Activated CD4-positive, alpha-beta T cell treated with anti-CD3 and anti-CD28 coated beads, Interleukin-2, amount 10 ng/mL, durations not matched to agents 7 days and 5 days (primary cell): ENCODE data around the gene ST6GALNAC3. TPM values are rescaled to one million over a fixed set of nuclear protein-coding genes. Genes with fewer than 3 reads are reported as not detected.
"Not testable (repeated sequence)": the region's sequence is repeated elsewhere in the genome, so short reads cannot be mapped to it uniquely, and the experiment has no call there.

Source experiments
- CTCF ChIA-PET: fragments of 350-600 bp; sonication (Branson Sonifier 250); formaldehyde crosslinking; loops from one replicate; lab custom pipeline; 2021; ENCODE audit warnings: antibody characterized with exemption; lab: Charles Lee
- POLR2A ChIA-PET: fragments of 350-600 bp; sonication (Branson Sonifier 250); formaldehyde crosslinking; loops from one replicate; lab custom pipeline; 2021; ENCODE audit warnings: antibody characterized with exemption; lab: Charles Lee
- DNase-seq: peaks from one replicate; pipeline ENCODE4 v3.0.0-alpha.2; 2020
- H3K27ac Mint-ChIP-seq: one replicate; pipeline ENCODE4 v1.8.0; 2021; ENCODE audit warnings: mild to moderate bottlenecking, moderate library complexity, mixed read lengths
- H3K27me3 Mint-ChIP-seq: one replicate; pipeline ENCODE4 v1.8.0; 2021; ENCODE audit warnings: mixed read lengths
- H3K36me3 Mint-ChIP-seq: one replicate; pipeline ENCODE4 v1.8.0; 2021; ENCODE audit warnings: low read depth, mixed read lengths
- H3K4me1 Mint-ChIP-seq: one replicate; pipeline ENCODE4 v1.8.0; 2021; ENCODE audit warnings: mixed read lengths
- H3K4me3 Mint-ChIP-seq: one replicate; pipeline ENCODE4 v1.8.0; 2021; ENCODE audit warnings: mild to moderate bottlenecking, moderate library complexity, mixed read lengths
- H3K9me3 Mint-ChIP-seq: one replicate; pipeline ENCODE4 v1.8.0; 2021; ENCODE audit warnings: mixed read lengths
- total RNA-seq, 2 experiments: library from RNA; stranded (reverse); gene quantifications; one replicate each; pipeline ENCODE4 v1.2.3, GENCODE V29; 2021

Gene ST6GALNAC3
- total RNA-seq, 2 experiments from 2014 or later, result 0.02 to 0.25 TPM

DNA sequence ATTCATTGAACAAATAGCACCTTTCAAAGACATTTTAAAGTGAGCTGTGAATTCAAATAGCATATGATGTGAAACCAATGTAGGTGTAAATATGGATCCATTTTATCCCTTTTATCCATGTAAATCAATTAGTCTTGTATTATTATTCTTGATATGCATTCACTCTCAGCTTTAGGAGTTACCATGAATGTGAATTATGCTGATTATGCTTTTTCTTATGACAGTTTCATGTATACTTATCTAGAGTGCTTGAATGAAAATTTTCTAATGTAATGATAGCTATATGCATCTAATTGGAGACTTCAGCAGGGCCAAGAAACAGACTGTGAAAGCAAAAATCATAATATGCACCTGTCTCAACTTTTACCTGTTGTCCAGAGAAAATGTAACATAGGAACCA, 566.2 kb downstream of the ST6GALNAC3 start:
- POLR2A ChIA-PET, result no interaction called here

DNA sequence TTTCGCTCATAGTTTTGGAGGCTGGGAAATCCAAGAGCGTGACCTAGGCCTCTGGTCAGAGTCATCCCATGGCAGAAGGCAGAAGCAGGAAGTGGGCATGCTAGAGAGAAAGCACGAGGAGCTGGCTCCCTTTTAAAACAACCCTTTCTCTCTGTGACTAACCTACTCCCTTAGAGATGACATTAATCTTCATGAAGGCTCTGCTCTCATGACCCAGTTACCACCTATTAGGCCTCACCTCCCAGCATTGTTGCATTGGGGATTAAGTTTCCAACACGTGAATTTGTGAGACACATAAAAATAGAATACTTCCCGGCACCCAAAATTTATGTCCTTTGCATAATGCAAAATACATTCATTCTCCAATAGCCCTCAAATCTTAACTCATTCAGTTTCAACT, 569.6 kb downstream of the ST6GALNAC3 start:
- Mint-ChIP-seq H3K36me3 (no peaks in the 10 kb centered on the region), H3K27ac (no peak overlapping the region), H3K9me3 (peaks cover 3% of the 10 kb centered on the region), H3K4me1 (no peaks in the 10 kb centered on the region), H3K4me3 (no peak overlapping the region), H3K27me3 (peaks cover 2% of the 10 kb centered on the region)
- CTCF ChIA-PET, result no interaction called here
- POLR2A ChIA-PET, result no interaction called here
- DNase-seq, result no peak

More for the DNA sequence above, 566.2 kb downstream of the ST6GALNAC3 start:
- H3K27me3 Mint-ChIP-seq, result peaks cover 2% of the 10 kb centered on the region
- H3K4me1 Mint-ChIP-seq, result no peaks in the 10 kb centered on the region
- no peak for DNase-seq
- no peak overlapping the region for H3K27ac Mint-ChIP-seq
- H3K9me3 Mint-ChIP-seq, result peaks cover 3% of the 10 kb centered on the region
- no peak overlapping the region for H3K4me3 Mint-ChIP-seq
- CTCF ChIA-PET, result no interaction called here
- H3K36me3 Mint-ChIP-seq, result no peaks in the 10 kb centered on the region

DNA sequence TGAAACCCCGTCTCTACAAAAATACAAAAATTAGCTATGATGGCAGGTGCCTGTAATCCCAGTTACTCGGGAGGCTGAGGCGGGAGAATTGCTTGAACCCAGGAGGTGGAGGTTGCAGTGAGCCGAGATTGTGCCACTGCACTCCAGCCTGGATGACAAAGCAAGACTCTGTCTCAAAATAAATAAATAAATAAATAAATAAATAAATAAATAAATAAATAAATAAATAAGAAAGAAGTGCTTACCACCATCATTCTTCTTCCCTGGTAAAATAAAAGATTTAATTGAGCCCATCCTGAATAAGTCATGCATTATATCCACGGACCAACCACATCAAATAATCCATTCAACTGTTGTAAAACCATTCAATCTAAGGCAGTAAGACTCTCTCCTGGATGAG, 578.3 kb downstream of the ST6GALNAC3 start:
- CTCF ChIA-PET, result interaction anchor here (0.6 kb wide), 1 partner anchor 321 kb away, joined by 3 read pairs; no protein-coding TSS in a partner anchor
- H3K4me1 Mint-ChIP-seq, result not testable (repeated sequence)

DNA sequence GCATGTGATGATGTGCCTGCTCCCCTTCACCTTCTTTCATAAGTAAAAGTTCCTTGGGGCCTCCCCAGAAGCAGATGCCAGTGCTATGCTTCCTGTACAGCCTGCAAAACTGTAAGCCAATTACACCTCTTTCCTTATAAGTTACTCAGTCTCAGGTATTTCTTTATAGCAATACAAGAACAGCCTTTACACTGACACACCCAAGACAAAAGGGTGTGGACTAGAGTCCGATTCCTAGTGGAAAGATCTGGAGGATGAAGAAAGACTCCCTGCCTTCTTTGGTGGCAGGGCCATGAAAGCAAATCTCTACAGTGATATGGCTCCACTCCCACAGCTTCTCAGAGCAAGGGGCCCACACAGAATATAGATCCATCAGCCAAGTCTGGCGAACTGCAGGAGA, 583.1 kb downstream of the ST6GALNAC3 start:
- H3K4me1 Mint-ChIP-seq, result no peaks in the 10 kb centered on the region
- peaks cover 10% of the 10 kb centered on the region for H3K9me3 Mint-ChIP-seq
- no peak for DNase-seq
- no peak overlapping the region for H3K27ac Mint-ChIP-seq
- ChIA-PET POLR2A (no interaction called here), CTCF (no interaction called here)
- H3K36me3 Mint-ChIP-seq, result no peaks in the 10 kb centered on the region
- H3K4me3 Mint-ChIP-seq, result no peak overlapping the region
- no peaks in the 10 kb centered on the region for H3K27me3 Mint-ChIP-seq

More for the DNA sequence above, 578.3 kb downstream of the ST6GALNAC3 start:
- H3K9me3 Mint-ChIP-seq, H3K4me3 Mint-ChIP-seq, H3K27me3 Mint-ChIP-seq, POLR2A ChIA-PET, DNase-seq, H3K27ac Mint-ChIP-seq, H3K36me3 Mint-ChIP-seq: not testable (repeated sequence)

DNA sequence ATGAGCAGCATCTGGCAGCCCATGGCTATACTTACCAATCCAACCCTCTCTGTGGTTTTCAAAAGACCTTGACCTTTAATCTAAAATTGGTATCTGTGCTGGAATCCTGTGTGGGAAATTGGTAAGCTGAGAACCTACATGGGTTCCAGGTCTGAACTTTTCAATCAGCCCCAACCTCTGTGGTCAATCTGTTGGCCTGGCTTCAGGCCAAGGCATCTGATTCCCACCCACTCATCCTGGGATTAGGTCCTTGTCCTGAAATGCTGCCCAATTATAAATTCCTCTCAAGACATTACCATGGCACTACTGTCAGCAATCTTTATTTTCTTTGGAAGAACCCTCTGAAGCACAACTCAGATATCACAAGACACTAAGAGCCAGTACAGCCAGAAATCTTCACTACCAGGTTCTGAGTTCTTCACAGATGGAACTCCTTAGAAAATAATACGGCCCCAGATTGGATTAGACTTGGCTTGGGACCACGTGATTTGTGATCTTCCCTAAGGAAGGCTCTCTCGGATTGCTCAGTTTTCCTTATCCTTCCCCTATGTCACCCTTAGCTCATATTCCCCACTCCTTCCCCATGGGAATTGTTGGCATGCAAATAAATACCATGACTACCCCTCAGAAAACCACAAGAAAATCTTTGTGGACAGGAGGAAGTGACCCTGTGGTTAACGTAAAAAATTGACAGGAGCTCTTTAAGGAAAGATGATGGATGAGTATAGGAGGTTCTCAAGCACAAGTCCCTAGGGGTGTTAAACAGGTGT, 584.8 kb downstream of the ST6GALNAC3 start:
- no peak for DNase-seq
- no peaks in the 10 kb centered on the region for H3K4me1 Mint-ChIP-seq
- no peaks in the 10 kb centered on the region for H3K27me3 Mint-ChIP-seq
- peaks cover 12% of the 10 kb centered on the region for H3K9me3 Mint-ChIP-seq
- CTCF ChIA-PET, result no interaction called here
- POLR2A ChIA-PET, result interaction anchor here (0.5 kb wide), 1 partner anchor 21 kb away, joined by 4 read pairs; no protein-coding TSS in a partner anchor
- H3K4me3 Mint-ChIP-seq, result no peak overlapping the region
- H3K36me3 Mint-ChIP-seq, result no peaks in the 10 kb centered on the region
- H3K27ac Mint-ChIP-seq, result no peak overlapping the region

DNA sequence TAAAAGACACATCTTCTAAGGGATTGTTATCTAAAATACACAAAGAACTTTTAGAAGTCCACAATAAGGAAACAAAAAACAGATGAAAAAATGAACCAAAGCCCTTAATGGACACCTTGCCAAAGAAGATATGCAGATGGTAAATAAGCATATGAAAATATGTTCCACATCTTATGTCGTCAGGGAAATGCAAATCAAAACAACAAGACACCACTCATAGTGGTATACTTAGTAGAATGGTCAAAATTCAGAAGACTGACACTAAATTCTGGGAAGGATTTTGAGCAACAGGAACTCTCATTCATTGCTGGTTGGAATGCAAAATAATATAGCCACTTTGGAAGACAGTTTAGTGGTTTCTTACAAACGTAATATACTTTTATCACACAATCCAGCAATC, 587.0 kb downstream of the ST6GALNAC3 start:
- ChIA-PET CTCF (no interaction called here), POLR2A (no interaction called here)
- H3K4me1 Mint-ChIP-seq, result no peaks in the 10 kb centered on the region
- H3K27me3 Mint-ChIP-seq, result no peaks in the 10 kb centered on the region
- no peak overlapping the region for H3K27ac Mint-ChIP-seq
- no peak for DNase-seq
- peaks cover 12% of the 10 kb centered on the region for H3K9me3 Mint-ChIP-seq
- no peaks in the 10 kb centered on the region for H3K36me3 Mint-ChIP-seq
- no peak overlapping the region for H3K4me3 Mint-ChIP-seq

DNA sequence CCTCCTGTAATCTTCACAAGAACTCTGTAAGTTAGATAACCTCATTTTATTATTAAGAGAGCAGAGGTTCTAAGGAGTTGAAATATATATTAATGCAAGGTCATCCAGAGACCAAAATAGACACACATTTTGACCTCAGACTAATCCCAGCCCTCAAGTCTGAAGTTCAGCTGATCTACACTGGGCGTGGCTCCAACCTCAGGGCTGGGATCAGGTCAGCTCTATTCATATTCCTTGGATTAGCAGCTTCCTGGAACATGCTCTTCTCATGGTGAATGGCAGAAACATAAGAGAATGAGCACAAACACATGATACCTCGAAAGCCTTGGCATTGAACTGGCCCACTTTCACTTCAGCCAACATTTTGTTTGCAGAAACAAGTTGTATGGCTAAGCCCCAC, 592.0 kb downstream of the ST6GALNAC3 start:
- Mint-ChIP-seq H3K27me3 (no peaks in the 10 kb centered on the region), H3K4me1 (no peaks in the 10 kb centered on the region), H3K27ac (no peak overlapping the region), H3K4me3 (no peak overlapping the region), H3K36me3 (no peaks in the 10 kb centered on the region), H3K9me3 (peaks cover 2% of the 10 kb centered on the region)
- DNase-seq, result no peak
- ChIA-PET CTCF (no interaction called here), POLR2A (no interaction called here)

DNA sequence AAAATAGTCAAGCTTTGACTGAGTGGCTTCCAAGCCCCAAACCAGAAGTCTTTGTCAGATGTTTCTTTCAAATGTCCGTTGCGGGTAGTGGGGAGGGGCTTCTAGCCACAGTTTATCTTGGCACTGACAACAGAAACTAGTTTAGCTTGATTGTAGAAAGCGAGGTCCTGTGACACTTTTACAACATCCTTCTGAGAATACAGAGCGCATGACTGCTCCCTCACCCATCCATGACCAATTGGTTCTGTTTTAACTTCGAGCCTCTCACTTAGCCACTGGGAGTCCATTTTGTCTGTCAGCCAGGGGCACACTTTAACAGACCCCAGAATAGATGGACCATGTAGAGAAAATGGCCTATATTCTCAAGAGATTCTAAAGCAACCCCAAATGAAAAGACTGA, 593.5 kb downstream of the ST6GALNAC3 start:
- H3K27me3 Mint-ChIP-seq, result no peaks in the 10 kb centered on the region
- no peak overlapping the region for H3K27ac Mint-ChIP-seq
- no peaks in the 10 kb centered on the region for H3K4me1 Mint-ChIP-seq
- no peak overlapping the region for H3K4me3 Mint-ChIP-seq
- POLR2A ChIA-PET, result no interaction called here
- peaks cover 2% of the 10 kb centered on the region for H3K9me3 Mint-ChIP-seq
- DNase-seq, result no peak
- CTCF ChIA-PET, result no interaction called here
- H3K36me3 Mint-ChIP-seq, result no peaks in the 10 kb centered on the region

DNA sequence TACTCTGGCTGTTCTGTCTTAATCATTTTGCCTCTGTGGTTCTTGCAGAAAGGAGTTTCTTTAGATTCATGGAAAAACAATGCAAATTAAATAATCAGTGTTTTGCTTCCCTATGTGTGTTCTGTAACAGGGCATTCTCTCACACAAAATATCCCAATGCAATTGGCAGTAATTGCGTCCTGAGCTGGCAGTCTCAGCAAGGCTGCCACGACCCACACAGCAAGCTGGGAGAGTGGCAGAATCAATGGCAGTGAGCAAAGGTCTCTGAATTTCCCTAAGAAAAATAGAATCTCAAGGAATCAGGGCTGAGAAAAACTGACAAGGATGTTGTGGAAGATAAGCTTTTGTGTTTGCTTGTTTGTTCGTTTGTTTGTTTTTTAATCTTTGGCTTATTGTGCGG, 594.6 kb downstream of the ST6GALNAC3 start:
- DNase-seq, result no peak
- Mint-ChIP-seq H3K4me3 (no peak overlapping the region), H3K36me3 (no peaks in the 10 kb centered on the region), H3K27ac (no peak overlapping the region), H3K4me1 (no peaks in the 10 kb centered on the region), H3K27me3 (no peaks in the 10 kb centered on the region), H3K9me3 (peaks cover 2% of the 10 kb centered on the region)
- ChIA-PET POLR2A (interaction anchor here (0.6 kb wide), 1 partner anchor 551 kb away, joined by 4 read pairs; no protein-coding TSS in a partner anchor), CTCF (no interaction called here)

DNA sequence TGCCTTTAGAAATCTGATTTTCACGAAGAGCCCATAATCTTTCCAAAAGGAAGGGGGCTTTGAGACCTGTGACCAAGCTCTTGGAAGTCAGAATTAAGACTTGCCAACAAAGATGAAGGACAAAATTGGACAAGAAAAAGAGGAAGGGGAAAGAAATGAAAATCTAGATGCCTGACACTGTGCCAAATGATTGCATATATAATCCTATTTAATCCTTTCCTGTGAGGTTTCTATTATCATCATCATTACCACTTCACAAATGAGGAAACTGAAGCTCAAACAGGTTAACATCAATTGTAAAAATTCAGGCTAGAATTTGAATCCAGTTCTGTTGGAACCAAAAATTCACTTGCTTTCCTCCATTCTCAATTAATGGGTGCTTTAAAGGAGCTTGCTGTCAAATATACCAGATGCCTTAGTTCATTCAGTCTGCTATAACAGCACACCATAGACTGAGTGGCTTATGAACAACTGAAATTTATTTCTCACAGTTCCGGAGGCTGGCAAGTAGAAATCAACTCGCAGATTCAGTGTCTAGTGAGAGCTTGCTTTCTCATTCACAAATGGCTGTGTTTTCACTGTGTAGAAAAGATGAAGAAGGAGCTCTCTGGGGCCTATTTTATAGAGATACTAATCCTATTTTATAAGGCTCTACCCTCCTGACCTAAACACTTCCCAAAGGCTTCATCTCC, 595.2 kb downstream of the ST6GALNAC3 start:
- POLR2A ChIA-PET, result interaction anchor here (0.6 kb wide), 1 partner anchor 550 kb away, joined by 4 read pairs; no protein-coding TSS in a partner anchor
- Mint-ChIP-seq H3K4me1 (no peaks in the 10 kb centered on the region), H3K9me3 (no peaks in the 10 kb centered on the region), H3K36me3 (no peaks in the 10 kb centered on the region), H3K27me3 (peaks cover 1% of the 10 kb centered on the region), H3K4me3 (no peak overlapping the region), H3K27ac (no peak overlapping the region)
- DNase-seq, result no peak
- CTCF ChIA-PET, result no interaction called here

DNA sequence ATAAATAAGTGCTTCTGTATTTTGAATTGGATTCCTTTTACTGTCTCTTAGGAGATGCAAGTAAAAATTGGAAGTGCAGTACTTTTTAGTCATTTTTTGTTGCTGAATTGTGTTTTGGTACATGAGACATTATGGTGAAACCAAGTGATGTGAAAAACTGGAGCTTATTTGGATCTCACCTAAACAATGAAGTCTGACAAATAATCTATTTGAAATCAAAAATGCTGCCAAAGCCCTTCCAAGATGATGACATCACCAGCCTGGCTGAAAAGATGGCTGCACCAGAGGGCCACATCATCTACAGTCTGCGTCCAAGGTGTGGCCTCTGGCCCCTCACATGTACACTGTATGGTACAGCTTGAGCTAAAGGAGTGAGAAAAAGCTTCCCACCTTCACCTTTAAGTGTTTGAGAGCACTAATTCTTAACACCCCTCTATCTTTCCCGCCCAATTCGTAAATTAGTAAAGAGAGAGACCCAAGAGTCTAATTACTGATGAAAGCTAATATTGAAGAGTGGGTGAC, 600.2 kb downstream of the ST6GALNAC3 start:
- H3K9me3 Mint-ChIP-seq, result no peaks in the 10 kb centered on the region
- DNase-seq, result no peak
- H3K27ac Mint-ChIP-seq, result no peak overlapping the region
- ChIA-PET CTCF (no interaction called here), POLR2A (no interaction called here)
- peaks cover 6% of the 10 kb centered on the region for H3K27me3 Mint-ChIP-seq
- H3K4me3 Mint-ChIP-seq, result no peak overlapping the region
- no peaks in the 10 kb centered on the region for H3K4me1 Mint-ChIP-seq
- H3K36me3 Mint-ChIP-seq, result no peaks in the 10 kb centered on the region

DNA sequence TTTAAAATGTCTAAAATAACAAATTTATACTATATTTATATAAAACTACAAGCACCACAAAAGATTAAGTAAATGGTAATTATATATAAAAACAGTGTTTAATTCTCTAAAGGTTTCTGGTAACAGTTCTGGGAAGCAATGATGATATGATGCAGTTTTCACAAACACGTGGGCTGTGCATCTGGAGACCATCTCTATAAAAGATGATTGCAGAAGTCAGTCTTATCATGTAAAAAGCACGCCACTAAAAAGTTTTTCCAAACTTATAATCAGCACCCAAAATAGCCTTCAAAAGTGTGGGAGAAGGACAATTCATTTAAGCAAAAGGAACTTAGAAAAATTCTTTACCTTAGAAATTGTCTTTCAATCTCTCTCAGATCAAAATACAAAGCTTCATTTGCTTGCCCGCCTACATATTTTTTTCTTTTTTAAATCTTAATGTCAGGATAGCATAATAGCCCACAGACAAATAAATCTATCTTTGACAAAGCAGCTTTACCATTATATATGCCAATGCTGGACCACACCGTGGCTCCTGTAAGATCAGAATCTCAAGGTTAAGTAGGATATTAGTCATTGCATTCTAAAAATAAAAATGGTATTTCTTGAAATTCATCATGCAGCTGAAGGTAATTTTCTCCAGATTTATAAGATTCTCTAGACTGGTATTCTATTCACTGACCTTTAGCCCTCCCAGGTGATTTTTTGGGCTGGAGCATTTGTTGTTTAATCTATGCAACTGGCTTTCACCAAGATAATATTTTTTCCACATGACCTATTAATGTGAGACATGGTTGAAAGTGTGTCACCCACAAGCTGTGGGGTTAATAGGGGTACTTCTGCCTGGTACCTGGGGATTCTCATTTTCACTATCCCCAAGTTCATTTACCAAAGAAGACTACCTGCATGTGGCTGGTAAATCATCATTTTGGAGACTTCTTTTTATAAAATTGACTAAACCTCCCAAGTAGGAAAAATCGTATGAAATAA, 603.2 kb downstream of the ST6GALNAC3 start:
- DNase-seq, result no peak
- ChIA-PET CTCF (no interaction called here), POLR2A (no interaction called here)
- Mint-ChIP-seq H3K9me3 (no peaks in the 10 kb centered on the region), H3K4me1 (no peaks in the 10 kb centered on the region), H3K27me3 (peaks cover 6% of the 10 kb centered on the region), H3K27ac (no peak overlapping the region), H3K4me3 (no peak overlapping the region), H3K36me3 (no peaks in the 10 kb centered on the region)
